Osteoblast (primary cell): Measurements from ENCODE around the gene SEC31A. TPM values are rescaled to one million over a fixed set of nuclear protein-coding genes. Genes with fewer than 3 reads are reported as not detected.

ENCODE experiments used
- DNase-seq: peaks from one replicate; pipeline ENCODE4 v3.0.0; 2011; ENCODE audit warnings: low spot score, mixed read lengths; ENCODE audit not compliant: insufficient read length; ENCODE audit errors: missing footprints
- H2AFZ ChIP-seq: 2 replicates; pipeline ENCODE4 v1.6.0; 2011; ENCODE audit warnings: mild to moderate bottlenecking, low read length
- H3K27ac ChIP-seq: 2 replicates; pipeline ENCODE4 v1.5.1; 2011; ENCODE audit warnings: mild to moderate bottlenecking, low read depth, low read length, moderate library complexity
- H3K27me3 ChIP-seq: 2 replicates; pipeline ENCODE4 v1.6.0; 2012; ENCODE audit warnings: mild to moderate bottlenecking, control low read depth, inconsistent platforms, low read length, moderate library complexity; ENCODE audit not compliant: insufficient read depth
- H3K36me3 ChIP-seq: 2 replicates; pipeline ENCODE4 v1.5.1; 2011; ENCODE audit warnings: mild to moderate bottlenecking, low read length, control low read depth, moderate library complexity; ENCODE audit not compliant: insufficient read depth
- H3K4me1 ChIP-seq: 2 replicates; pipeline ENCODE4 v1.5.1; 2011; ENCODE audit warnings: mild to moderate bottlenecking, low read length, control low read depth, moderate library complexity; ENCODE audit not compliant: insufficient read depth
- H3K4me2 ChIP-seq: 2 replicates; pipeline ENCODE4 v1.6.0; 2011; ENCODE audit warnings: mild to moderate bottlenecking, low read length; ENCODE audit not compliant: insufficient read depth
- H3K4me3 ChIP-seq: fragments of 200-600 bp; sonication (generic); 3 replicates; pipeline ENCODE4 v1.5.1; 2012; ENCODE audit warnings: mild to moderate bottlenecking, low read length, inconsistent platforms; ENCODE audit not compliant: insufficient read depth
- H3K79me2 ChIP-seq: 2 replicates; pipeline ENCODE4 v1.6.0; 2012; ENCODE audit warnings: mild to moderate bottlenecking, low read length, control low read depth, inconsistent platforms; ENCODE audit not compliant: insufficient read depth
- H3K9me3 ChIP-seq: 2 replicates; pipeline ENCODE4 v1.5.1; 2011; ENCODE audit warnings: low read depth, low read length, control low read depth
- H4K20me1 ChIP-seq: 2 replicates; pipeline ENCODE4 v1.6.0; 2012; ENCODE audit warnings: mild to moderate bottlenecking, low read length, control low read depth; ENCODE audit not compliant: insufficient read depth
- total RNA-seq: library from RNA; depleted of rRNA; stranded (reverse); fragments of >200 nt; gene quantifications from 2 replicates; pipeline ENCODE4 v1.2.3, GENCODE V29; 2012
- TF ChIP-seq, protein P1 (sequence below): IDR thresholded peaks from 2 replicates; pipeline ENCODE4 v1.5.1; 2011; ENCODE audit warnings: mild to moderate bottlenecking, low read depth, low read length, moderate library complexity; ENCODE audit errors: extremely low read depth

SEC31A gene
- total RNA-seq, 1 donor: 487 TPM

DNA sequence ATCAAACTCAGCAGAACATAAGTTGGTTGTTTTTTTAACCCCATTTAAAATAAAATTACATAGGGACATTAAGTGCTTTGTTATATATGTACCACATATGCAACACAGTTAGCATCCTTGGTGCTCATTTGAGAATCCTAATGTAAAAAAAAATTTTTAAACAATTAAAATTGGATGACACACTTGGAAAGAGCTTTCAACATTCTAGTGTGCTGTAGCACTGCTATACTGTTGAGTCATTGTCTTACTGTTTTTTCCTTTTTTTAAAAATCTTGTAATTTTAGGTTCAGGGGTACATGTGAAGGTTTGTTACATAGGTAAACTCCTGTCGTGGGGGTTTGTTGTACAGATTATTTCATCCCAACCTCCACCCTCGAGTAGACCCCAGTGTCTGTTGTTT lies 22.4 kb upstream of the SEC31A start:
- no peak for DNase-seq
- TF ChIP-seq, protein P1, sequence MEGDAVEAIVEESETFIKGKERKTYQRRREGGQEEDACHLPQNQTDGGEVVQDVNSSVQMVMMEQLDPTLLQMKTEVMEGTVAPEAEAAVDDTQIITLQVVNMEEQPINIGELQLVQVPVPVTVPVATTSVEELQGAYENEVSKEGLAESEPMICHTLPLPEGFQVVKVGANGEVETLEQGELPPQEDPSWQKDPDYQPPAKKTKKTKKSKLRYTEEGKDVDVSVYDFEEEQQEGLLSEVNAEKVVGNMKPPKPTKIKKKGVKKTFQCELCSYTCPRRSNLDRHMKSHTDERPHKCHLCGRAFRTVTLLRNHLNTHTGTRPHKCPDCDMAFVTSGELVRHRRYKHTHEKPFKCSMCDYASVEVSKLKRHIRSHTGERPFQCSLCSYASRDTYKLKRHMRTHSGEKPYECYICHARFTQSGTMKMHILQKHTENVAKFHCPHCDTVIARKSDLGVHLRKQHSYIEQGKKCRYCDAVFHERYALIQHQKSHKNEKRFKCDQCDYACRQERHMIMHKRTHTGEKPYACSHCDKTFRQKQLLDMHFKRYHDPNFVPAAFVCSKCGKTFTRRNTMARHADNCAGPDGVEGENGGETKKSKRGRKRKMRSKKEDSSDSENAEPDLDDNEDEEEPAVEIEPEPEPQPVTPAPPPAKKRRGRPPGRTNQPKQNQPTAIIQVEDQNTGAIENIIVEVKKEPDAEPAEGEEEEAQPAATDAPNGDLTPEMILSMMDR: no peak
- Histone ChIP-seq H3K4me1 (no peaks in the 10 kb centered on the region), H3K4me3 (no peak overlapping the region), H3K4me2 (no peak overlapping the region), H3K36me3 (peaks cover 4% of the 10 kb centered on the region), H3K27me3 (no peaks in the 10 kb centered on the region), H3K79me2 (no peaks in the 10 kb centered on the region), H3K27ac (no peak overlapping the region), H3K9me3 (no peaks in the 10 kb centered on the region), H2AFZ (peak overlapping the region; percentile 12), H4K20me1 (no peaks in the 10 kb centered on the region)

DNA sequence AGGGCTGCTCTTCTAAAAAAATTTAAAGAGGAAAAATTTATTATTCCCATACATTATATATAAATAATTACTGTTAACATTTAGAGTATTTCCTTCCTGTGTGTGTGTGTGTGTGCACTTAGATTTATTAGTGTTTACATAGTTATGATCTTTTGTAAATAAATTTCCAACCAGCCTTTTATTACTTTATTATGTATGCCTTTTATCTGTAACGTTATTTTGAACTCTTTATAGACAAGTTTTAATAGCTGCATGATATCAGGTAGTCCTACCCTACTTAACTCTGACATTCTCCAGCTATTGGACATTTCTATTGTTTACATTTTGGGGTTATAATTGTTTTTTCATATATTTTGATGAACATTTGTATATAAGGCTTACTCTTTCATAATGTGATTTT lies 18.4 kb upstream of the SEC31A start:
- no peaks in the 10 kb centered on the region for H4K20me1 ChIP-seq
- no peaks in the 10 kb centered on the region for H3K9me3 ChIP-seq
- H3K79me2 ChIP-seq: no peaks in the 10 kb centered on the region
- no peak overlapping the region for H3K4me2 ChIP-seq
- no peak overlapping the region for H3K4me3 ChIP-seq
- no peak overlapping the region for H3K27ac ChIP-seq
- no peak overlapping the region for H2AFZ ChIP-seq
- TF ChIP-seq, protein P1: no peak
- peaks cover 4% of the 10 kb centered on the region for H3K4me1 ChIP-seq
- no peak for DNase-seq
- H3K36me3 ChIP-seq: no peaks in the 10 kb centered on the region
- no peaks in the 10 kb centered on the region for H3K27me3 ChIP-seq

DNA sequence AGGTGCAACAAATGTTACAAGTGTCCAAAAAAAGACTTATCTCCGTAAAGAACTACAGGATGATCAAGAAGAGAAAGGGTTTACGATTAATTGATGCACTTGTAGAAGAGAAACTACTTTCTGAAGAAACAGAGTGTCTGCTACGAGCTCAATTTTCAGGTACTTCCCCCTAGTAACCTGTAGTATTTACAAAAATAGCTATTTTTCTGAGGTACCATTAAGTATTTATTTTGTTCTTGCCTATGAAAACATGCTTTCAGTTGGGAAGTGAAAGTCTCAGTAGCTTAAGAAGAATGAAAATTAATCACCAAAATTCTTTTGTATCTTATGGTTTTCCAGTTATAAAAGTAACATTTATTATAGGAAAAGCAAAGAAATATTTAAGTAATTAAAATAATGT lies 15.5 kb upstream of the SEC31A start:
- Histone ChIP-seq H3K27me3 (no peaks in the 10 kb centered on the region), H4K20me1 (no peaks in the 10 kb centered on the region), H3K4me3 (no peak overlapping the region), H3K4me2 (no peak overlapping the region), H3K79me2 (peaks cover 15% of the 10 kb centered on the region), H3K36me3 (no peaks in the 10 kb centered on the region), H3K27ac (no peak overlapping the region), H2AFZ (no peak overlapping the region), H3K9me3 (no peaks in the 10 kb centered on the region), H3K4me1 (peaks cover 7% of the 10 kb centered on the region)
- TF ChIP-seq, protein P1: no peak
- DNase-seq: no peak

DNA sequence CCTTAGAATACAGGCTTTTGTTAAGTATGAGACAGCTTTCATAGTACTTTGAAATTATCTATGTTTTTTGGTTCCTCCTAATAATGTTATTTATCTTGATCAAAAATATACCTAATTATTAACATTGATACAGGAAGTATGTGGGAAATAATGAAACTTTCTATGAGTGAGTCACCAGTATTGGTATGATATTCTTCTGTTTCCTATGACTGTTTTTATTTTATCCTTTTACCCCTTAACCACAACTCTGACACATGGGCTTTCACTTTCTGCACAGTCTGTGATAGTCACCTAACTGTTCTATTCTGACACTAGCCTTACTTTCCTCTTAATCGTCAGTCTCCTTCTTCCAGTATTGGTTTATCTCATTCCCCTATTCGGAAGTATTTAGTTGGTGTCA lies 14.3 kb upstream of the SEC31A start:
- H3K4me2 ChIP-seq: peak overlapping the region; percentile 56
- peak; percentile 76 for DNase-seq
- H2AFZ ChIP-seq: no peak overlapping the region
- no peak overlapping the region for H3K4me3 ChIP-seq
- H4K20me1 ChIP-seq: no peaks in the 10 kb centered on the region
- H3K79me2 ChIP-seq: peaks cover 15% of the 10 kb centered on the region
- H3K9me3 ChIP-seq: no peaks in the 10 kb centered on the region
- no peaks in the 10 kb centered on the region for H3K27me3 ChIP-seq
- no peaks in the 10 kb centered on the region for H3K36me3 ChIP-seq
- H3K27ac ChIP-seq: peak overlapping the region; percentile 5
- H3K4me1 ChIP-seq: peaks cover 10% of the 10 kb centered on the region
- TF ChIP-seq, protein P1: no peak
